DOHH2 (cell line): ENCODE measurements around the gene TSPAN6.

Experiments used
- CTCF ChIP-seq: fragments of 200-600 bp; sonication (generic); IDR thresholded peaks from one replicate; pipeline ENCODE4 v1.5.1; 2014; ENCODE audit warnings: antibody characterized with exemption, mild to moderate bottlenecking, low read depth, low read length; ENCODE audit not compliant: poor library complexity, severe bottlenecking
- EZH2phosphoT487 ChIP-seq: fragments of 200-600 bp; sonication (generic); IDR thresholded peaks from 2 replicates; pipeline ENCODE4 v1.6.1; 2017; ENCODE audit warnings: borderline replicate concordance, mild to moderate bottlenecking, antibody characterized with exemption, low read length, moderate library complexity, mixed read lengths

GRCh38 chrX:100672966-100673365 is 36.4 kb upstream of the TSPAN6 start:
- no peak for TF ChIP-seq CTCF
- no peak for TF ChIP-seq EZH2phosphoT487
